ENCODE data around the gene SYT13. TPM values are rescaled to one million over a fixed set of nuclear protein-coding genes. Genes with fewer than 3 reads are reported as not detected.

SYT13 gene
- total and polyA plus RNA-seq, 8 donors, result 2.5 to 30.9 (median 6.6) TPM

GRCh38 chr11:45324459-45324858 is 38.3 kb upstream of the SYT13 start:
- TF ChIP-seq CTCF (IDR thresholded peaks at IDR 0.05), result no peak
- ATAC-seq (no peak), DNase-seq (no peak), FAIRE-seq (no peak)
- no peak overlapping the region for H3K27ac ChIP-seq
- intact Hi-C loops (cut with DNase I), result loop anchor here in 1 of 3 donors (10.0 kb wide), 1 partner anchor 210 kb away; no protein-coding TSS in a partner anchor
- H3K4me1 ChIP-seq, result no peaks in the 10 kb centered on the region
- H3K9me3 ChIP-seq, result peaks cover 0 to 4% (median 0%) of the 10 kb centered on the region in 4 donors
- no peaks in the 10 kb centered on the region for H3K36me3 ChIP-seq
- no peak overlapping the region for H3K4me3 ChIP-seq
- 61 to 67% methylated on average over 6 of the region's 6 CpGs for WGBS, 2 donors
- H3K27me3 ChIP-seq, result no peaks in the 10 kb centered on the region

GRCh38 chr11:45323601-45324249 is 37.6 kb upstream of the SYT13 start:
- H3K27ac ChIP-seq, result no peak overlapping the region
- intact Hi-C loops (cut with DNase I), result loop anchor here in 1 of 3 donors (10.0 kb wide), 1 partner anchor 209 kb away; no protein-coding TSS in a partner anchor
- FAIRE-seq (no peak), ATAC-seq (no peak), DNase-seq (no peak)
- TF ChIP-seq CTCF (IDR thresholded peaks at IDR 0.05), result no peak
- H3K36me3 ChIP-seq, result no peaks in the 10 kb centered on the region
- no peaks in the 10 kb centered on the region for H3K27me3 ChIP-seq
- H3K4me1 ChIP-seq, result no peaks in the 10 kb centered on the region
- 68 to 75% methylated on average over 8 of the region's 8 CpGs for WGBS, 2 donors
- H3K4me3 ChIP-seq, result no peak overlapping the region
- peaks cover 0 to 4% (median 0%) of the 10 kb centered on the region in 4 donors for H3K9me3 ChIP-seq

- intact Hi-C loops (cut with DNase I), result loop anchor here in 1 of 3 donors (10.0 kb wide), 1 partner anchor 208 kb away; no protein-coding TSS in a partner anchor
- ATAC-seq, result no peak
- Histone ChIP-seq H3K36me3 (no peaks in the 10 kb centered on the region), H3K4me3 (no peak overlapping the region), H3K27me3 (no peaks in the 10 kb centered on the region), H3K9me3 (peaks cover 0 to 4% (median 0%) of the 10 kb centered on the region in 4 donors), H3K27ac (no peak overlapping the region), H3K4me1 (no peaks in the 10 kb centered on the region)
- FAIRE-seq, result no peak
- DNase-seq, result no peak
- no peak for TF ChIP-seq CTCF (IDR thresholded peaks at IDR 0.05)
- WGBS, 2 donors, result 67% methylated on average over 7 of the region's 7 CpGs
These were observed 36.9 kb upstream of the SYT13 start for GRCh38 chr11:45322891-45323600.

GRCh38 chr11:45322111-45322705 is 36.1 kb upstream of the SYT13 start:
- Histone ChIP-seq H3K27me3 (no peaks in the 10 kb centered on the region), H3K27ac (no peak overlapping the region), H3K4me3 (no peak overlapping the region), H3K4me1 (no peaks in the 10 kb centered on the region), H3K9me3 (no peaks in the 10 kb centered on the region), H3K36me3 (no peaks in the 10 kb centered on the region)
- FAIRE-seq, result no peak
- ATAC-seq, result no peak
- intact Hi-C loops (cut with DNase I), result loop anchor here in 1 of 3 donors (10.0 kb wide), 1 partner anchor 207 kb away; no protein-coding TSS in a partner anchor
- no peak for TF ChIP-seq CTCF (IDR thresholded peaks at IDR 0.05)
- DNase-seq, result no peak
- 68 to 73% methylated on average over 8 of the region's 8 CpGs for WGBS, 2 donors

Measured in pancreas (tissue), 10 donors.